ENCODE data around the gene PTPRG.

PTPRG gene

DNA sequence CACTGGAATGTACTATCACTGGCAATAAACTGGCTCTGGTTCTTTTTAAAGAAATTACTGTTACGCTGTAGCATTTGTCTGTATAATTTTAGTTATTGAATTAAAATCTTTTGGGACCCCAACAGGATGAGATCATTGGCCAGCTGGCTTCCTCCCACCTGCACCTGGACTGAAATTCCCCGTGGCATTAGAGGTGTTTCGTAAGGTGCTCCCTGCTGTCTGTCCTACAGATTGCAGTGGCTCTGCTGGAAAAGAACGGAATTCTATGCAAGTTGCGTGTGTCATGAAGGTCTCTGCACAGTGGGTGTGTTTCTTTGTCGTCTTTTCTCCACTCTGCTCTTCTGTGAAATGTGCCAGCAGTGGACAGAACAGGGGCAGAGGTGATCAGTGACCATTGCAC lies 383.4 kb downstream of the PTPRG start:
- H3K27me3 Mint-ChIP-seq: no peaks in the 10 kb centered on the region
- ATAC-seq (replicated peaks) (no peak), DNase-seq (no peak)
- H3K9me3 Mint-ChIP-seq: peaks cover 8 to 10% of the 10 kb centered on the region in 2 donors
- no peaks in the 10 kb centered on the region for H3K4me1 Mint-ChIP-seq (ENCODE audit: low read depth in 2 of 2)
- H3K4me3 Mint-ChIP-seq: no peak overlapping the region
- no peak overlapping the region for H3K27ac Mint-ChIP-seq
- peaks cover 3% of the 10 kb centered on the region for H3K36me3 Mint-ChIP-seq (ENCODE audit: insufficient read depth)

DNA sequence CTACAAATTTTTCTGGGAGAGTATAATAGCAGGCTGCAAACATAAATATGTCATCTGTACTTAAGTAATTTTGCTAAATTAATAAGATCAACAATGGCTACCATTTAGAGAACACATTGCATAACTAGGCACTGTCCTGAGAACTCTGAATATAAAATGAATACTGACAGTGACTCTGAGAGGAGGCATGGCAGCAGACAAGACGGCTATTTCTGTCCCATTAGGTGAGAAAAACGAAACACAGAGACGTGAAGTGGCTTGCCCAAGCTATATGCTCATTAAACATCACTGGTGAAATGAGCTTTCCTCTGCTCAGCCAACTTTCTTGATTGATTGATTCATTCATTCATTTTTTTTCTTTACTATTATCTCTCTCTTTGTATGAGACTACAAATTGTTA lies 384.3 kb downstream of the PTPRG start:
- Mint-ChIP-seq H3K36me3 (ENCODE audit: insufficient read depth) (no peaks in the 10 kb centered on the region), H3K4me3 (no peak overlapping the region), H3K9me3 (peaks cover 10 to 11% of the 10 kb centered on the region in 2 donors), H3K27me3 (no peaks in the 10 kb centered on the region), H3K4me1 (ENCODE audit: low read depth in 2 of 2) (no peaks in the 10 kb centered on the region), H3K27ac (no peak overlapping the region)
- ATAC-seq (replicated peaks) (no peak), DNase-seq (no peak)

DNA sequence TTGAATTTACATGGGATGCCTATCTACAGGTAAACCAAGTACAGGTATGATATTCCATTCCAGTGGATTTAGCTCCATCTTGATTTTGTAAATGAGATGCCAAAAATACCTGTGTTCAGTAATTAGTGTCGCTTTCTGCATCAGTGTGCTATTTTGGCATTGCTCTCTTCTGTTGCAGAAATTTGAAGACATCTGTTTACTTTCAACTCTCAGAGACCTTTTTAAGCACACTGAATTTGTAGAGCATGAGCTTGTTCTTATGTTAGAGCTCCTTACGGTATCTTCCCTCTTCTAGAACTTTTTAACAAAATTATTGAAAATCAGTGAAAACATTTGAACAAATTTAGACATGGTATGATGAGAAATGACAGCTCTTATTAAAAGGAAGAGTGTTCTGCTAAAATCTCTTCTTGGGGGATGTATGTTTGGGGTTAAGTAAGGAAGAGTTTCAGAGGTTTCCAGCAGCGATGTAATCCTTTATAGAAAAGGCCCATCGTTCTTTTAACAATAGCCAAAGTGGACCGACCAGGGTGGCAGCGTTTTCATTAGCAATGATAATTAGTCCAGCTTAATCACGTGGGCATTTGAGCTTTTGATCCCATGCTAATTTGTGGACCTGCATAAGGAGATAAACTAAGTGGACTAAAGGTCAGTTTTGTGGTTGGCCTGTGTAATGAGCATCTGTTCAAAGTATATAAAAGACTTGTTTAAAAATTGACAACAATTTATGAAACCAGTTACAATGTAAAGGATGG lies 385.4 kb downstream of the PTPRG start:
- DNase-seq (no peak), ATAC-seq (replicated peaks) (no peak)
- H3K27ac Mint-ChIP-seq: no peak overlapping the region
- no peak overlapping the region for H3K4me3 Mint-ChIP-seq
- no peaks in the 10 kb centered on the region for H3K36me3 Mint-ChIP-seq (ENCODE audit: insufficient read depth)
- H3K9me3 Mint-ChIP-seq: peaks cover 10 to 11% of the 10 kb centered on the region in 2 donors
- H3K27me3 Mint-ChIP-seq: no peaks in the 10 kb centered on the region
- no peaks in the 10 kb centered on the region for H3K4me1 Mint-ChIP-seq (ENCODE audit: low read depth in 2 of 2)

DNA sequence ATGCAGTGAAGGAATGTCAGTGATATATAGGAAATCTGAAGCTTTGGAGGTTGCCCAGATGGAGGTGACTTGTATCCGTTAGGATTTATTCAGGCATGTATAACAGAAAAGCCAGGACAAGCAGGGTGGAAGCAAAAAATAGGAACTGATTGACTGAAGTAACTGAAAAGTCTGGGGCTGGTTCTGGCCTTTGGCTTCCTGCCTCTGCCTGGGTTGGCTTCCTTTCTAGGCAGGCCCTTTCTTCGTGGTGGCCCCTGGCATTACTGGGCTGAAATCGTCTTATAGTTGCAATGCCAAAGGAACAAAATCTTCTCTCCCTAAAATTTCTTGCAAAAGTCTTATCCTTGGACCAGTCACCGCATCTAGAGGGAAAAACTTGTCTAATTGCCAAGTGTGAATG lies 386.1 kb downstream of the PTPRG start:
- Mint-ChIP-seq H3K27me3 (no peaks in the 10 kb centered on the region), H3K9me3 (peaks cover 10 to 11% of the 10 kb centered on the region in 2 donors), H3K4me3 (no peak overlapping the region), H3K36me3 (ENCODE audit: insufficient read depth) (no peaks in the 10 kb centered on the region), H3K27ac (no peak overlapping the region), H3K4me1 (ENCODE audit: low read depth in 2 of 2) (no peaks in the 10 kb centered on the region)
- ATAC-seq (replicated peaks) (no peak), DNase-seq (no peak)

DNA sequence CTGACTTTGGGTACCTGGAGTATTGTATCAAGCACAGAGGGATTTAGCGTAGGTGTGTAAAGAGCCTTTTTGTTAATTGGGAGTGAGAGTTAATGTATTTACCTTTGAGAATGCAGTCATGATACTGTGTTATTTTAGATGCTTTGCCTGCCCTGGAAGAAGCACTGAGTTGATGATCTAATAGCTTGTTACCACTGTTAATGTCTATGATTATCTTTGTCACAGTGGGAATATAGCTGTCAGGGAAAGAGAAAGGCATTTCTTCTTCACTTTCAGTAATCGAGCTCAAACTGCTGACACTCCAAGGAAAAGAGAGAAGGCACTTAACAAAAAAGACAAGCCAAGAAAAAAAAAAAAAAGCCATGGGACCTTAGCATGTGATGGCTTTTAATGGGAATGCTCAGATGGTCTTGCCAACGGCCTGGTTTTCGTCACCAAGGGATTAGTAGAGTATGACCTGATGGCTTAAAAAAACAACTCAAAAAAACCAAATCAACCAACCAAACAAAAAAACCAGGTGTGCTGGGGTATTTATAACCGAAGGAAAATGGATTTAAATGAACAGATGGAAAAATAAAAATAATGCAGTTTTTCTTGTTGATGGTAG lies 387.4 kb downstream of the PTPRG start:
- no peak overlapping the region for H3K27ac Mint-ChIP-seq
- no peaks in the 10 kb centered on the region for H3K36me3 Mint-ChIP-seq (ENCODE audit: insufficient read depth)
- DNase-seq (no peak), ATAC-seq (replicated peaks) (no peak)
- H3K27me3 Mint-ChIP-seq: no peaks in the 10 kb centered on the region
- H3K4me3 Mint-ChIP-seq: no peak overlapping the region
- H3K4me1 Mint-ChIP-seq (ENCODE audit: low read depth in 2 of 2): no peaks in the 10 kb centered on the region
- peaks cover 10% of the 10 kb centered on the region in 2 donors for H3K9me3 Mint-ChIP-seq

DNA sequence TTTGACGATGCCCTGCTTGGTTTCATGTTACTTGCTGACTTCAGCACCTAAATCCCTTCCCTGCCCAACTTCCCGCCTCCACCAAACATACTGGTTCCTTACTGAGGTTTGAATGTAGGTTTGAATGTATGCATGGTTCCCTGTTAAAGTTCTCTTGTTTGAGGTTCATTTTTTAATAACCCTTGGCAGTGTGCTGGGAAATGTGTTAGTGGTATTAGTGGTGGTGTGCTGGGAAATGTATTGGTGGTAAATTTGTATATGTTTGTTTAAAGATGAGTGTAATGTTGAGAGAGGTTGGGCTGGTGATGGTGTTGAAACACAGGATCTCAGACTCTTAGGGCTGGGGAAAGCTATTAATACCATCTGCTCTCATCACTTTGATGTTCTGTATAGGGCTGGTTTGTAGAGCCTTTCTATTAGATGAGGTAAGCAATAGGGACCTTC lies 392.7 kb downstream of the PTPRG start:
- no peak for ATAC-seq (replicated peaks)
- H3K27ac Mint-ChIP-seq: no peak overlapping the region
- no peaks in the 10 kb centered on the region for H3K36me3 Mint-ChIP-seq (ENCODE audit: insufficient read depth)
- H3K4me1 Mint-ChIP-seq (ENCODE audit: low read depth in 2 of 2): no peaks in the 10 kb centered on the region
- no peak overlapping the region for H3K4me3 Mint-ChIP-seq
- DNase-seq: no peak
- H3K9me3 Mint-ChIP-seq: peaks cover 0 to 4% of the 10 kb centered on the region in 2 donors
- no peaks in the 10 kb centered on the region for H3K27me3 Mint-ChIP-seq

DNA sequence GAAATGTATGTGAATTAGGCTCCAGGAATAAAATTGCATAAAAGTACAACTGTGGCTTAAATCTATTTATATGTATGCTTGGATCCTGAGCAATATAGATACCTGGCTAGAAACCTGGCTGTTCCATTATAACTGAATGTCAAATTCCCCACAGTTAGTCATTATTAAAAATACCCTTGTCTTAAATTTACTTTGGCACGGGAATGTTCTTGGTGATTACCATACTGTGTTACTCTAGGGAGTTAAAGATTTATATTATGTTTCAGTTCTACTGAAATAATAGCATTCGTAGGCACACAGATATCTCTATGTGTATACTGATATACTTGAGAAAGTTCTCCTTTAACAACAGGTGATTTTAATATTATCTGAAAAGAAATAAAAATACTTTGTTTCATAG lies 394.1 kb downstream of the PTPRG start:
- Mint-ChIP-seq H3K36me3 (ENCODE audit: insufficient read depth) (no peaks in the 10 kb centered on the region), H3K9me3 (peaks cover 0 to 2% of the 10 kb centered on the region in 2 donors), H3K4me3 (no peak overlapping the region), H3K27ac (no peak overlapping the region), H3K27me3 (no peaks in the 10 kb centered on the region), H3K4me1 (ENCODE audit: low read depth in 2 of 2) (no peaks in the 10 kb centered on the region)
- ATAC-seq (replicated peaks) (no peak), DNase-seq (no peak)

DNA sequence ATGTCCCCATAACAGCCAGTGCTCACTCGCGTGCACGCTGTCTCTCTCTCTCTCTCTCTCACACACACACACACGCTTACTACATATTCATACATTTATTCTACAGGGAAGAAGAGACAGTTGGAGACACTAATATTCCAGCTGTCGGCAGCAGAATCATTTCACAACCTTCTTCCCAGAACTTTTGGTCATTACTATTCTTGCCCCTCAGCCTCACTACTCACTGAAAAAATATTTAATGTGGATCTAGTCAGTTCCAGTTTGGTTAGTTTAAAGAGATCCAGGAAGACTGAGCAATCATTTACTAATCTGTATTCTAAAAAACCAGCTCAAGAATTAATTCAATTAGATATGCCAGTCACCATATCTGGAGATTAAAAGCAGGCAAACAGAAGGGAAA lies 394.9 kb downstream of the PTPRG start:
- Mint-ChIP-seq H3K36me3 (ENCODE audit: insufficient read depth) (no peaks in the 10 kb centered on the region), H3K9me3 (peaks cover 0 to 2% of the 10 kb centered on the region in 2 donors), H3K4me3 (no peak overlapping the region), H3K27ac (no peak overlapping the region), H3K27me3 (no peaks in the 10 kb centered on the region), H3K4me1 (ENCODE audit: low read depth in 2 of 2) (no peaks in the 10 kb centered on the region)
- no peak for DNase-seq
- ATAC-seq (replicated peaks): no peak

DNA sequence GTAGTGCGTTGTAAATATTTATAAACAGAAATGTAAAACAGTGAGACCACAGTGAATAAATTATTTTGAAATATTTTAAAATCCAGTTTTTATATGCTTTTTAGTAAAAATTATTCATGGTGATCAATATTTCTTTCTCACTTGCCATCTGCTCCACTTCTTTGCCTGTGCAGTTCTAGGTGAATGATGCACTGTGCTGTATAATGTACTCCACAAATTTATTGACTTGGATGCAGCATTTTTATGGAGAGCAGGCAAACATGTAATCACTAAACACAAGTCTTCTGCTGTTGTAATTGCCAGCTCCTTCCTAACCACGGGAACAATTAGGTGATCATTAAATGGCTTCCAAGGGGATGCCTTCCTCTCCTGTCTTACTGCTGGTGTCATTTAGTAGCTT lies 395.9 kb downstream of the PTPRG start:
- no peak for DNase-seq
- H3K36me3 Mint-ChIP-seq (ENCODE audit: insufficient read depth): no peaks in the 10 kb centered on the region
- H3K27ac Mint-ChIP-seq: no peak overlapping the region
- no peaks in the 10 kb centered on the region for H3K27me3 Mint-ChIP-seq
- no peak for ATAC-seq (replicated peaks)
- no peak overlapping the region for H3K4me3 Mint-ChIP-seq
- no peaks in the 10 kb centered on the region for H3K4me1 Mint-ChIP-seq (ENCODE audit: low read depth in 2 of 2)
- H3K9me3 Mint-ChIP-seq: peaks cover 2 to 6% of the 10 kb centered on the region in 2 donors

DNA sequence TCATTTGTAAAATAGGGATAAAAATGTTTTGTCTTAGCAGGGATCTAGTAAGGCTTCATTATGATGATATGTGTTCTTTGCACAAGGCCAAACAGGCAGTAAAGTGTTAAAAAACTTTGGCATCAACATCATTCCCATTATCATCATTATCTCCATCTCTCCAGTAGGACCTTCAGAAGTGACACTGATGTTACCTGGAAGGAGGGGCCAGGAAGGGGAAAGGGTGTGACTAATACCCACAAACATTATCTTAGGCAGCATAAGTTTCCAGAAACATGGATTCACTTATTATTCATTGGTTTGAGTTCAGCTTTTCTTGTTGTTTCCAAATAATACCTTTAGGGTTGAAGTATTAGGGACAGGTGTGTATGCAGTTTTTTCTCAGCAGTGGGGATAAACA lies 399.6 kb downstream of the PTPRG start:
- Mint-ChIP-seq H3K27me3 (no peaks in the 10 kb centered on the region), H3K9me3 (peaks cover 7 to 8% of the 10 kb centered on the region in 2 donors), H3K4me1 (ENCODE audit: low read depth in 2 of 2) (no peaks in the 10 kb centered on the region), H3K4me3 (no peak overlapping the region), H3K36me3 (ENCODE audit: insufficient read depth) (no peaks in the 10 kb centered on the region), H3K27ac (no peak overlapping the region)
- DNase-seq: no peak
- no peak for ATAC-seq (replicated peaks)

DNA sequence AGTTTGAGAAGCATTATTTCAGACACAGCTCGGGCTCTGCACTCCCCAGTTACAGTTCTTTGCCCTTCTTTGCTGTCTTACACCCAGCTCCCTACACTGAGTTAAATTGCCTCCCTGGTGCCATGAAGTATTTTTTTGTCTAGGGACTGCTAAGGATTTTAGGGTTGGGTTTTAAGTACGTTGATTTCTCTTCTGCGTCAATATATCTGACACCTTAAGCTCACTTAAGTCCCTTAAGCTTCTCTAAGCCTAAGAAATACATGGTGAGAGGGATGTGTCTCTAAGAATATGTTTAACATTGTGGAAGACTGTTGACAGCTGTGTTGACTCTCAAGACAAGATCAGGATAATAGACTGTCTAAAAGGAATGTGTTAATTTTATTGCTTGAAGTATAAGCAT lies 400.5 kb downstream of the PTPRG start:
- Mint-ChIP-seq H3K9me3 (peaks cover 7 to 9% of the 10 kb centered on the region in 2 donors), H3K36me3 (ENCODE audit: insufficient read depth) (no peaks in the 10 kb centered on the region), H3K4me3 (no peak overlapping the region), H3K27ac (no peak overlapping the region), H3K4me1 (ENCODE audit: low read depth in 2 of 2) (no peaks in the 10 kb centered on the region), H3K27me3 (no peaks in the 10 kb centered on the region)
- DNase-seq (no peak), ATAC-seq (replicated peaks) (no peak)

DNA sequence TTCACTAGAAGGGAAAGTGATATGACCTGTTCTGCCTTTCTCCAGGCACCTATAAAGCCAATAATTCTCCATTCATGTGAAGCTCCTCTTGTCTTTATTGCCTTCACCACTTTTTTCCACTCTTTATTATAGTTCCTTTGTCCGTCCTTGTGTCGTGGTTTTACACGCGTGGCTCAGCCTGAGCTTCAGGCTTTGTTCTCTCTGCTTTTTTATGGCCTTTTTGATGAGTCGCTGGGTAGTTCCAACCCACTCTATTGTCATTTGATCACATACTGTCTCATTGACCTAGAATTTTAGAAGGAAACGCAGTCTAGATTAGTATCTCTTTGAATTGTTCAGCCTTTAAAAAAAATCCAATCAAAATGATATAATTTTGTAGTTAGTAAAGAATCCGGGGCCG lies 403.2 kb downstream of the PTPRG start:
- Mint-ChIP-seq H3K36me3 (ENCODE audit: insufficient read depth) (no peaks in the 10 kb centered on the region), H3K27me3 (no peaks in the 10 kb centered on the region), H3K4me3 (no peak overlapping the region), H3K27ac (no peak overlapping the region), H3K4me1 (ENCODE audit: low read depth in 2 of 2) (no peaks in the 10 kb centered on the region), H3K9me3 (peaks cover 7 to 9% of the 10 kb centered on the region in 2 donors)
- no peak for ATAC-seq (replicated peaks)
- no peak for DNase-seq

DNA sequence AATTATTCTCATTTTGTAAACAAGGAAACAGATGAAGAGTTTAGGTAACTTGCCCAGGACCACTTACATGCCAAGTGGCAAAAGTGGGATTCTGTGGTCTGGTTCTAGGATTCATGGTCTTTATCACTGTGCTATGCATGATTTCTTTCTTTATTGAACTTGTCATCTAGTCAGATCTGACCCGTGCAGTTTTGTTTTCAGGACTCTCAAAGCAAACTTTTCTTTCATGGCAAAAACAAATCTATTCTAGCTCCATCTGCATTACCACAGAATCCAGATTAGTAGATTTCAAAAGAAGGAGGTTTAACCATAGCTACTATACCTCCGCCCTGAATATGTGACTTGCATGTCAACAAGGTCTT lies 404.4 kb downstream of the PTPRG start:
- H3K4me3 Mint-ChIP-seq: no peak overlapping the region
- H3K27me3 Mint-ChIP-seq: no peaks in the 10 kb centered on the region
- peaks cover 7 to 9% of the 10 kb centered on the region in 2 donors for H3K9me3 Mint-ChIP-seq
- no peaks in the 10 kb centered on the region for H3K36me3 Mint-ChIP-seq (ENCODE audit: insufficient read depth)
- ATAC-seq (replicated peaks) (no peak), DNase-seq (no peak)
- no peak overlapping the region for H3K27ac Mint-ChIP-seq
- H3K4me1 Mint-ChIP-seq (ENCODE audit: low read depth in 2 of 2): no peaks in the 10 kb centered on the region

DNA sequence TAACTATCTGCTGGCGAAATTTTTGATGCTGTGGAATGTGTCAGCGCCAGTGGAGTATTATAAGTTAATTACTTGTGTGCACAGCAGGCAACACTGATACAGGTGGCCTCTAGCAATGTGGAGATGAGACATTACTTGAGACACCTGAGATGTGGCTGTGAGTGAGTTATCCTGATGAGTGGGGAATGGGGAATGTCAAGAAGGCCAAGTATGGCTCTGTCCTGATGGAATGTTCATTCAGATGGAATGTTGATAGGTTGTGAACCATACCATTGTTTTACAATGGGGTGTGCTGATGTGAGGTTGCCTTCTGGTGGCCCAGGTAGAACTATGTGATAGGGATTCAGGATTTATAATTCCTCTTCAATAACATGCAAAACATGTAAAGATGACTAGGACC lies 404.8 kb downstream of the PTPRG start:
- DNase-seq (no peak), ATAC-seq (replicated peaks) (no peak)
- H3K27ac Mint-ChIP-seq: no peak overlapping the region
- no peaks in the 10 kb centered on the region for H3K4me1 Mint-ChIP-seq (ENCODE audit: low read depth in 2 of 2)
- H3K27me3 Mint-ChIP-seq: no peaks in the 10 kb centered on the region
- peaks cover 7 to 9% of the 10 kb centered on the region in 2 donors for H3K9me3 Mint-ChIP-seq
- H3K4me3 Mint-ChIP-seq: no peak overlapping the region
- no peaks in the 10 kb centered on the region for H3K36me3 Mint-ChIP-seq (ENCODE audit: insufficient read depth)

Measured in effector memory CD8-positive, alpha-beta T cell (primary cell).